HS-5 (cell line): ENCODE measurements around the gene TMEM61.

Experiments used
- DNase-seq: peaks from one replicate; pipeline ENCODE4 v3.0.0-alpha.2; 2012; ENCODE audit warnings: low read depth

TMEM61 gene

DNA sequence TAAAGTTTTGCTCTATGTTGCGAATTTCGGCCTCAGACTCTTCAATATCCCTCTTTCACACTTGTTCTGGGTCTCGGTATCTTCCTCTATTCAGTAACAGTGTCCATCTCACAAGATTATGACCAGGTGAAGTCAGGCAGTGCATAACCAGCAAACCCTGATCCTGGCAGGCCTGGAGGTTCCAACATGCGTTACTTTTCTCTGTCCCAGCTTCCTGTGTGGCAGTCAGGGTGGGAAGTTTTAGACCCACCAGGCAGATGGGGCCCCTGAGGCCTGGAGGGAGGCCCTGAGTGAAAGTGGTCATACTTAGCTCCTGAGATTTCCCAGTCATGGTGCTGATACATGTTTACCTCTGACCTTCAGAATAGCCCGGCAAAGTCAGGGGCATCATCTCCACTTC lies 5.1 kb downstream of the TMEM61 start:
- no peak for DNase-seq

GRCh38 chr1:54986025-54986424 lies 5.6 kb downstream of the TMEM61 start:
- no peak for DNase-seq

DNA sequence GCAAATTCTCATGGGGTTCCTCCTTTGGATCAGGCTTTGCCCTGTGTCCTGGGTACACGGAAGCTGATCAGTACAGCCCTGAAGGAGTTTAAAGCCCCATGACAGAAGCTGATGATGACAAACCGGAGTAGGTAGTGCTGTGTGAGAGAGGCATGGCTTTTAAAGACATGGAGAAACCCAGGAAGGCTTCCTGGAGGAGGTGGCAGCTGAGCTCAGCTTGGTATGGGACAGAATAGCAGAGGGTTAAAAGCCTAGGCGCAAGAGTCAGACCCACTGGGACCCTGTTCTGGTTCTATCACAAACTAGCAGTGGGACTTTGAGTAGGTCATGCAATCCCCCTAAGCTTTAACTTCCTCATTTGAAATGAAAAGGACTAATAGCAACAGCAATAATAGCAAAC lies 6.1 kb downstream of the TMEM61 start:
- no peak for DNase-seq

GRCh38 chr1:54987427-54987826 lies 7.0 kb downstream of the TMEM61 start:
- no peak for DNase-seq

- DNase-seq = no peak
These were observed 7.7 kb downstream of the TMEM61 start for GRCh38 chr1:54987919-54988705.

GRCh38 chr1:54988975-54989374 lies 8.5 kb downstream of the TMEM61 start:
- DNase-seq = no peak

GRCh38 chr1:54989473-54989872 lies 9.0 kb downstream of the TMEM61 start:
- DNase-seq = no peak

- DNase-seq = no peak
These were observed 9.8 kb downstream of the TMEM61 start for GRCh38 chr1:54989968-54990810.

GRCh38 chr1:54990916-54991315 lies 10.5 kb downstream of the TMEM61 start:
- DNase-seq = no peak

DNA sequence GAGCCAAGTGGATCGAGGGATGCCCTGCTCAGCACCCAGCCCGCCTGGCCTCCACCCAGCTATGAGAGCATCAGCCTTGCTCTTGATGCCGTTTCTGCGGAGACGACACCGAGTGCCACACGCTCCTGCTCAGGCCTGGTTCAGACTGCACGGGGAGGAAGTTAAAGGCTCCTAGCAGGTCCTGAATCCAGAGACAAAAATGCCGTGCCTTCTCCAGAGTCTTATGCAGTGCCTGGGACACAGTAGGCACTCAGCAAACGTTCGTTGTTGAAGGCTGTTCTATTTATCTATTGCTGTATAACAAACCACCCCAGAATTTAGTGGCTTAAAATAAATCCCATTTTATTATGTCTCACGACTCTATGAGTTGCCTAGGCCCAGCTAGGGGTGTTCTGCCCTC lies 11.5 kb downstream of the TMEM61 start:
- no peak for DNase-seq

DNA sequence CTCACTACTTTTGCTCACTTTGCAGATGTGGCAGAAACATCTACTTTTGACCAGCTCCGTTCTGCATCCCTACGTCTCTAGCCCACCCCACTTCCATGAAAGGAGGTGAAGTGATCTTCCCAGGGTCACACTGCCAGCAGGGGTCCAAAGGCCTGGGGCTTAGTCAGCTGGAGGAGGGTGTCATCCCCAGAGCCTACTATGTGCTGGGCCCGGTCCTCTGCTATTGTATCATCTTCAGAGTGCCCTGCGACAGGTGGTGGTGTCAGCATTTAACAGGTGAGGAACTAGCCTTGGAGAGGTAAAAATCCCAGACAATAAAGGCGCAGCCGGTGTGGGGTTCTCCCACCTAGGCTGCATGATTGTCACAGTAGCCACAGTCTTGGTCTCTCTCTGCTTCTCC lies 12.7 kb downstream of the TMEM61 start:
- DNase-seq = no peak

DNA sequence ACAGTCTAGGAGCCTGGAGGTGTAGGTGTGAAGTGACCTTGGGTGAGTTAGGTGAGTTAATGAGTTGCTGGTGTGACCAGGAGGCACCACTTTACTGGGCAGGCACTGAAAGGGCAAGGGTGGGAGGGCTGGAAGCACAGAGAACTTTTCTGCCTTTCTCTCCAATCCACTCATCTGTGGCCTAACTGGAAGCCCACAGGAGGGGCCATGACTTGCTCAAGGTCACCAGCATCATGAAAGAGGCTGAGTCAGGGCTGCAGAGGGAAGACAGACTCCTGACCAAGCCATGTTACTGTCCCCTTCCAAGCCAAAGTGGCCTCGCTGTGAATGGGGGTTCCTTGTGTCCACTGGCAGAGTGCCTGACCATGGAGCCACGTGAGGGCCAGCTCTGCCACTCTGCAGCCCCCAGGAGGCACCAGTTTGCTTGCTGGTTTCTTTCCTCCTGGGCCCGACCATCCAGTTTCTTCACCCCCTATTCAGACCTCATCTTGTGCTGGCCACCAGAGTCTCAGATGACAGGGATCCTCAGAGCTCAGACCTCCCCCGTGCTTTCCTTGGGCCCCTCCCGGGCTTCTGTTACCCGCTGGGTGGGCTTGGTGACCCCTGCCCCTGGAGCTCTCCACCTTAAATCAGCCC lies 14.0 kb downstream of the TMEM61 start:
- no peak for DNase-seq

GRCh38 chr1:54995013-54995760 lies 14.8 kb downstream of the TMEM61 start:
- DNase-seq = no peak

GRCh38 chr1:54995835-54996234 lies 15.4 kb downstream of the TMEM61 start:
- no peak for DNase-seq

GRCh38 chr1:54996359-54996868 lies 16.0 kb downstream of the TMEM61 start:
- no peak for DNase-seq

GRCh38 chr1:54996869-54997710 lies 16.7 kb downstream of the TMEM61 start:
- no peak for DNase-seq

- no peak for DNase-seq
These were observed 17.2 kb downstream of the TMEM61 start for GRCh38 chr1:54997711-54997986.

GRCh38 chr1:54998100-54998499 lies 17.7 kb downstream of the TMEM61 start:
- no peak for DNase-seq

DNA sequence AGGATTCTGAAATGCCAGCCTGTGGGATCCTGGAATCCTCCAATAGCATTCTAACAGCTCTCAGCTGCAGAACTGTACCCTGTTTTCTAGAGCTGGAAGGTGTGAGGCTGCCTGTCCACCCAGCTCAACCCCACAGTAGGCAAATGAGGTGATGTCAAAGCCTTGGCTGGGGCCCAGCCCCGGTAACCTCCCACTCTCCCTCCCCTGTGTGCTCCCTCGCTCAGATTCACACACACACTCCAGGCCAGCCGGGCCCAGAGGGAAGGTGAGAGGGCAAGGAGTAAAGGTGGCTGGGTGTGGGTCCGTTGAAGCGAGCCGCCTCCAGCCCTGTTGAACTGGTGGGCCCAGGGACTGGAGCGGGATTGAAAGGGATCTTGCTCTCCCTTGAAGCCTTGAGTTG lies 18.2 kb downstream of the TMEM61 start, which contains the start of gene BSND:
TSS of gene BSND (plus strand) at position 257 of the 400 bp plus-strand sequence. CDS start 254 bp downstream, outside the sequence.
- DNase-seq = no peak

DNA sequence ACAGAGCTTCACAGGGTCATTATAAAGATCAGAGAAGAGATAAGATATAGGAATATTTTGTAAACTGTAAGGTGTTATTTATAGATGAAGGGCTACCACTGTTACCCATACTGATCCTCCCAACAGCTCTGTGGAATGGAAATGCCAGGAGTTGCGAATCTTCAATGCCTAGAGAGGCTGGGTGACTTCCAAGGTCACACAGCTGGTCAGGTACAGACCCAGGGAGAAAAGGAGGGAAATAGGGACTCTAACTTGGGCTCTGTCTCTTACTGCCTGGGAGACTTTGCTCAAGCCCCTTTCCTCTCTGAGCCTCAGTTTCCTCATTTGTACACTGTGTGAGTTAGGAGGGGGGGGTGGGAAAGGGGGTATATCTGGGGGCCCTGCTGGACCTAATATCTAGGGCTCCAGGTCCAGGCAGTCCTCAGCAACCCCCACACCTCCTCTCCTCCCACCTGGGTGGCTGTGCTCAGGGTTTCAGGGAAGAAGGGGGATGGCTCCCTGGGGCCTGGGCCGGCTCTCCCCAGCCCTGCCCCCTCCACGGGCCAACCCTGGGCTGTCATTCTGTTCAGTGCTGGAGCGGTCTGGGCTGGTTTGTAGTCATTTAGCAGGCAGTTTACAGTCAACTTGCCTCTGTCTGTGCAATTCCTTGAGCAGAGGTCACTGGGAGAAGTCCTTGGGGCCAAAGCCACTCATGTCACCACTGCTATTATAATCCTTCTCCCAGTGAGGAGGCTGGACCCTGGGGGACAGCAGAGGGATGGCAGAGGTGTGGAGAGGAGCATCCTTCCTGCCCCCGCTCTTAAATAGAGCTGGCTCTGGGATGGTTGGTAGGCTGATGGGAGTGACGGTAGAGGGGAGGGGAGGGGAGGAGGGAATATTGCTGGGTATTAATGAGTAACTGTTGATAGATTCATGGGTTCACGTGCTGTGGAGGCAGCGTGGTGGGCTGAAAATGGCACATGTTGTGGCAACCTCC lies 20.0 kb downstream of the TMEM61 start:
- no peak for DNase-seq
